Omental fat pad (tissue), 4 donors: Measurements from ENCODE around the gene PRKCB. TPM values are rescaled to one million over a fixed set of nuclear protein-coding genes. Genes with fewer than 3 reads are reported as not detected.

Source experiments
- ATAC-seq: fragments of 150-250 bp; one replicate; pipeline ENCODE4 v1.9.1; 2016; ENCODE audit warnings: mild to moderate bottlenecking, moderate library complexity; ENCODE audit not compliant: low FRiP score
- DNase-seq: peaks from one replicate; pipeline ENCODE4 v3.0.0-alpha.2; 2019; ENCODE audit warnings: low spot score
- total RNA-seq, 4 donors: library from RNA; depleted of rRNA; stranded (reverse); fragments of >200 nt; gene quantifications; one replicate each; pipeline ENCODE4 v1.1.0, GENCODE V29; 2016
- TF ChIP-seq, protein P1 (sequence below), 3 donors: fragments of 450-650 bp; IDR thresholded peaks; one replicate each; pipeline ENCODE4 v1.5.1; 2016 to 2017; ENCODE audit warnings: antibody characterized with exemption in 3 of 3, mild to moderate bottlenecking in 3 of 3, moderate library complexity in 2 of 3

The PRKCB gene
- total RNA-seq, 4 donors from 2014 or later: 5.3 to 18.6 (median 11.1) TPM

GRCh38 chr16:23969468-23970297 lies 133.9 kb downstream of the PRKCB start:
- ATAC-seq: no peak
- TF ChIP-seq, protein P1, sequence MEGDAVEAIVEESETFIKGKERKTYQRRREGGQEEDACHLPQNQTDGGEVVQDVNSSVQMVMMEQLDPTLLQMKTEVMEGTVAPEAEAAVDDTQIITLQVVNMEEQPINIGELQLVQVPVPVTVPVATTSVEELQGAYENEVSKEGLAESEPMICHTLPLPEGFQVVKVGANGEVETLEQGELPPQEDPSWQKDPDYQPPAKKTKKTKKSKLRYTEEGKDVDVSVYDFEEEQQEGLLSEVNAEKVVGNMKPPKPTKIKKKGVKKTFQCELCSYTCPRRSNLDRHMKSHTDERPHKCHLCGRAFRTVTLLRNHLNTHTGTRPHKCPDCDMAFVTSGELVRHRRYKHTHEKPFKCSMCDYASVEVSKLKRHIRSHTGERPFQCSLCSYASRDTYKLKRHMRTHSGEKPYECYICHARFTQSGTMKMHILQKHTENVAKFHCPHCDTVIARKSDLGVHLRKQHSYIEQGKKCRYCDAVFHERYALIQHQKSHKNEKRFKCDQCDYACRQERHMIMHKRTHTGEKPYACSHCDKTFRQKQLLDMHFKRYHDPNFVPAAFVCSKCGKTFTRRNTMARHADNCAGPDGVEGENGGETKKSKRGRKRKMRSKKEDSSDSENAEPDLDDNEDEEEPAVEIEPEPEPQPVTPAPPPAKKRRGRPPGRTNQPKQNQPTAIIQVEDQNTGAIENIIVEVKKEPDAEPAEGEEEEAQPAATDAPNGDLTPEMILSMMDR (IDR thresholded peaks at IDR 0.05): no peak

DNA sequence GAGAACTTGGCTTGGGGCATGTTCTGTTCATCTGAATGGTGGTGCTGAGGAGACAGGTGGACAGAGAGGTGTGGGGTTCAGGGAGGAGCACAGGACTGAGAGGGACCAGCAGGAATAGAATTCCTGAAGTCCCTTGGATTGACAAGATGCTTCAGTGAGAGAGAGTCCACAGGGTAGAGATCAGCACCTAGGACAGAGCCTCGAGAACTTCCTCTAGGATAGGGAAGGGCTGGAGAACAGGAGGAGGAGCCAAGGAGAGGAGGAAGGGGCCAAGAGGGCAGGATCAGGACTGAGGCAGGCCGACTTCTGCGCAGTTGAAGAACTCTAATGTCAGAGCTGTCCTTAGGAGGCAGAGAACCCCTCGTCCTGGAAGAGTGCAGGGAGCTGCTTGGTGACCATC lies 138.4 kb downstream of the PRKCB start:
- ATAC-seq: no peak
- no peak for DNase-seq
- TF ChIP-seq, protein P1 (IDR thresholded peaks at IDR 0.05): no peak

More at GRCh38 chr16:23969468-23970297, 133.9 kb downstream of the PRKCB start:
- DNase-seq: no peak

DNA sequence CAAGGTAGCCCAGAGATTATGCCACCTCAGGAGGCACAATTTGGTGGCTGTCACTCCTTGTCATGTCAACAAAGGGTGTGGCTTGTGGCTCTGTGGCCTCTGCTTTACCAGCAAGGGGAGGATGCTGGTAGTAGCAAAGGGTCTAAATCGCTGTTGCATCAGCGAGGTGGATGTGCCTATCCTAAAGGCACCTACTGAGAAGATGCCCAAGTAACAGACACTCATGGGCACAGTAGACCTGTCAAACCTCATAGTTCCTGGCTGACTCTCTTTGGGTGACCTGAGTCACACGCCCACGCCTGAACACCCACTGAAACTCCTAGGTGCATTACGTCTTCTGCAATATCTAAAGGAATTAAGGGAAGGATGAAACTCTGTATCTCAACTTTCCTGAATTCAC lies 139.5 kb downstream of the PRKCB start:
- TF ChIP-seq, protein P1 (IDR thresholded peaks at IDR 0.05): no peak
- ATAC-seq: no peak
- DNase-seq: no peak

DNA sequence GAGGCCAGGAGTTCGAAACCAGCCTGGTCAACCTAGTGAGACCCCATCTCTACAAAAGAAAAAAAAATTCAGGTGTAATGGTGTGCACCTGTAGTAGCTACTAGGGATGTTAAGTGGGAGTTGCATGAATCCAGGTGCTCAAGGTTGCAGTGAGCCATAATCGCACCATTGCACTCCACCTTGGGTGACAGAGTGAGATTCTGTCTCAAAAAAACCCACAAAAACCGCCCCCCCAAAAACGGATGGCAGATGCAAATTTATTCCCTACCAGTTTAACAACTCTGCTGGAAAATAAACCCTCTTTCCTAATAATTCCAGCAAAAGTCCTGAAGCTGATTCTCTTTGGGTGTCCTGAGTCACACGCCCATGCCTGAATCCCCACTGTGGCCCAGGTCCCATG lies 140.3 kb downstream of the PRKCB start:
- ATAC-seq: no peak
- no peak for DNase-seq
- TF ChIP-seq, protein P1 (IDR thresholded peaks at IDR 0.05): no peak

DNA sequence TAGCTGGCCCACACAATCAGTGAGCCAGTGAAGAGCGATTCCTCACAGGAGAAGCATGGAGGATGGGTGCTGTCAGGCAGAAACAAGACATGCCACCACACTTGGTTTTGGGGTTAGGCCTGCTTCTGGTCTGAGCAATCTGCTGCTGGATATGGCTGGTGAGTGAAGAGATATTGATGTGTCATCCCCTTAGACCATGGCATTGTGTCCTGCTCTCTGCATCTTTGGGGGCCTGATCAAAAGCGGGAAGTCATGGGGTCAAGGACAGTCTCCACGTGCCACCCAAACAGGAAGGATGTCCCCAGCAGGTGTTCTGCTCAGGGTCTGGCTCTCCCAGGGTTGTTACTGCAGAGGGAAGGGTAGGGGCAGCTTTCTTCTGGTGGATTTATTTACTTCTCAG lies 140.7 kb downstream of the PRKCB start:
- ATAC-seq: no peak
- TF ChIP-seq, protein P1 (IDR thresholded peaks at IDR 0.05): no peak
- DNase-seq: no peak

DNA sequence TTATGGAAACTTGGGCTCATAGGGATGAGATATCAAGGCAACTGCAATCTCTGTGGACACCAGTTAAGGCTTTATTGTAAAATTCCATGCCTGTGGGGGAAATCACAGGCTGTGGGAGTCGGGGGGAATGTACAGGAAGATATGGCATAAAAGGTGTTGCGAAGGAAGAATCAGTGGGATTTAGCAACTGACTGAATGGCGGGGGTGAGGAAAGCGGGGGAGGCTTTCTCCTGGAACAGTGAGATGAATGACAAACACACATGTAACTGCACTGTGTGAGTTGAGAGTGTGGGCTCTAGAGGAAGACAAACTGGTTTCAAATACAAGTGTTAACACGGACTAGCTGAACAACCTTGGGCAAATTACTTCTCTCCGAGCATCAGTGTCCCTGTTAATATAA lies 143.7 kb downstream of the PRKCB start:
- TF ChIP-seq, protein P1 (IDR thresholded peaks at IDR 0.05): no peak
- DNase-seq (no peak), ATAC-seq (no peak)

- ATAC-seq: no peak
These were observed 144.2 kb downstream of the PRKCB start for GRCh38 chr16:23979982-23980381.

More at GRCh38 chr16:23979982-23980381, 144.2 kb downstream of the PRKCB start:
- no peak for DNase-seq
- TF ChIP-seq, protein P1 (IDR thresholded peaks at IDR 0.05): no peak
